Pulmonary artery endothelial cell (primary cell): ENCODE measurements around the gene TNFRSF12A. TPM values are rescaled to one million over a fixed set of nuclear protein-coding genes. Genes with fewer than 3 reads are reported as not detected.

ENCODE experiments used
- DNase-seq: peaks from one replicate; pipeline ENCODE4 v3.0.0-alpha.2; 2011; ENCODE audit warnings: low read depth, low spot score
- total RNA-seq: library from RNA; depleted of rRNA; stranded (reverse); fragments of >200 nt; gene quantifications from 2 replicates; pipeline ENCODE4 v1.2.3, GENCODE V29; 2014

Gene TNFRSF12A
- total RNA-seq, 1 donor from 2014 or later = 158 TPM

GRCh38 chr16:2985893-2986355, 34.2 kb upstream of the TNFRSF12A start:
- no peak for DNase-seq

- no peak for DNase-seq
Measured at GRCh38 chr16:2986623-2987188, 33.5 kb upstream of the TNFRSF12A start.

GRCh38 chr16:2987286-2987685, 32.9 kb upstream of the TNFRSF12A start:
- no peak for DNase-seq

- DNase-seq = no peak
Measured at GRCh38 chr16:2987833-2988232, 32.3 kb upstream of the TNFRSF12A start.

- no peak for DNase-seq
Measured at GRCh38 chr16:2988590-2989099, 31.5 kb upstream of the TNFRSF12A start.

- DNase-seq = no peak
Measured at GRCh38 chr16:2990891-2991290, 29.3 kb upstream of the TNFRSF12A start.

GRCh38 chr16:2991566-2992261, 28.5 kb upstream of the TNFRSF12A start:
- DNase-seq = no peak

- DNase-seq = no peak
Measured at GRCh38 chr16:2992383-2993081, 27.6 kb upstream of the TNFRSF12A start.

GRCh38 chr16:2996298-2996697, 23.9 kb upstream of the TNFRSF12A start:
- no peak for DNase-seq

- no peak for DNase-seq
Measured at GRCh38 chr16:2999929-3000328, 20.2 kb upstream of the TNFRSF12A start.

- DNase-seq = no peak
Measured at GRCh38 chr16:3000540-3000939, 19.6 kb upstream of the TNFRSF12A start.

GRCh38 chr16:3001316-3001715, 18.9 kb upstream of the TNFRSF12A start:
- no peak for DNase-seq

- DNase-seq = peak; percentile 98
Measured at GRCh38 chr16:3003582-3004270, 16.4 kb upstream of the TNFRSF12A start.

GRCh38 chr16:3004319-3004718, 15.8 kb upstream of the TNFRSF12A start:
- no peak for DNase-seq

GRCh38 chr16:3004781-3005284, 15.3 kb upstream of the TNFRSF12A start:
- DNase-seq = no peak

GRCh38 chr16:3007059-3007956, 12.9 kb upstream of the TNFRSF12A start:
- no peak for DNase-seq

GRCh38 chr16:3007957-3008689, 12.0 kb upstream of the TNFRSF12A start:
- DNase-seq = no peak

GRCh38 chr16:3008690-3009037, 11.5 kb upstream of the TNFRSF12A start:
- no peak for DNase-seq

GRCh38 chr16:3009568-3010390, 10.4 kb upstream of the TNFRSF12A start:
- DNase-seq = no peak
